Ectodermal cell (in vitro differentiated cells): Measurements from ENCODE around the gene DMRT1. TPM values are rescaled to one million over a fixed set of nuclear protein-coding genes. Genes with fewer than 3 reads are reported as not detected.

Source experiments
- H3K27ac ChIP-seq: 2 replicates; pipeline ENCODE4 v1.7.0; 2013; ENCODE audit warnings: mild to moderate bottlenecking, low read depth, low read length; ENCODE audit not compliant: insufficient read depth, poor library complexity, severe bottlenecking
- H3K27me3 ChIP-seq: 2 replicates; pipeline ENCODE4 v1.7.0; 2013; ENCODE audit warnings: mild to moderate bottlenecking, low read length; ENCODE audit not compliant: insufficient read depth, control insufficient read depth, poor library complexity, severe bottlenecking
- H3K36me3 ChIP-seq: one replicate; pipeline ENCODE4 v1.7.0; 2013; ENCODE audit warnings: low read length; ENCODE audit not compliant: control insufficient read depth, insufficient read depth
- H3K4me1 ChIP-seq: one replicate; pipeline ENCODE4 v1.7.0; 2013; ENCODE audit warnings: low read length; ENCODE audit not compliant: control insufficient read depth, insufficient read depth
- H3K4me3 ChIP-seq: 2 replicates; pipeline ENCODE4 v1.7.0; 2013; ENCODE audit warnings: low read depth, low read length, control low read depth; ENCODE audit not compliant: insufficient read depth
- H3K9me3 ChIP-seq: 2 replicates; pipeline ENCODE4 v1.7.0; 2013; ENCODE audit warnings: mild to moderate bottlenecking, low read length, moderate library complexity; ENCODE audit not compliant: control insufficient read depth
- WGBS, 2 experiments: methylation state at CpG; one replicate each; pipeline ENCODE4 v1.1.7; 2013; ENCODE audit warnings: missing lambda C conversion rate in 2 of 2; 5-methylcytosine and 5-hydroxymethylcytosine counted together
- polyA plus RNA-seq, 4 experiments: library from polyadenylated mRNA; stranded (reverse); fragments of 50-300 nt; gene quantifications; one replicate each; pipeline ENCODE4 v1.2.3, GENCODE V29; 2013

DMRT1 gene
- not detected for polyA plus RNA-seq (2013, experiment 1 of 4)
- not detected for polyA plus RNA-seq (2013, experiment 2 of 4)
- not detected for polyA plus RNA-seq (2013, experiment 3 of 4)
- polyA plus RNA-seq (2013, experiment 4 of 4) = not detected

DNA sequence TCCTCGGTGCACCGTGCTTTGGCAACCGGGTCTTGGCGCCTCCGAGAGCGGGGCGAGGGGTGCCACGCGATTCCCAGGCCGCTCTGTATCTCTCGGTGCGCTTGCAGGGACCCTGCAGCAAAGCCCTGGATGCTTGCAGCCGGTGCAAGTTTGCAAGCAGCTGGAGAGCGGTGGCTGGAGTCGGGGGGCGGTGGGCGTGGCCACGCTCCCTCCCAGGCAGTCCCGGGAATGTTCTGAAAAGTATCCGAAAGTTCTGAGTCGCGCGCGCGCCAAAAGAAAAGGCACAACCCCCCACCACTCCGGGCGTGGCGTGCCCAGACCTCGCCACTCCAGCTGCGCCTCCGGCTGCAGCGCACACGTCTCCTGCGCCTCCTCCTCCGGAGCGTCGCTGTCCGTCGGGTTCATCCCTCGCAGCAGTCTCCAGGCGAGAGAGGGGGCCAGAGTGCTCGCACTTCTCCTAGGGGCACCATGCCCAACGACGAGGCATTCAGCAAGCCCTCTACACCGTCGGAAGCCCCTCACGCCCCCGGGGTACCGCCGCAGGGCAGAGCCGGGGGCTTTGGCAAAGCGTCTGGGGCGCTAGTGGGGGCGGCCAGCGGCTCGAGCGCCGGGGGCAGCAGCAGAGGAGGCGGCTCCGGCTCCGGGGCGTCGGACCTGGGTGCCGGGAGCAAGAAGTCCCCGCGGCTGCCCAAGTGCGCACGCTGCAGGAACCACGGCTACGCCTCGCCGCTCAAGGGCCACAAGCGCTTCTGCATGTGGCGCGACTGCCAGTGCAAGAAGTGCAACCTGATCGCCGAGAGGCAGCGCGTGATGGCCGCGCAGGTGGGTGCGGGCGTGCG is at the start of gene DMRT1:
DMRT1 (plus strand) TSS at position 327 of the 839 bp plus-strand sequence; CDS start at position 469, 142 bp downstream.
- Histone ChIP-seq H3K4me3 (peak within 1 kb of the TSS; percentile 10), H3K36me3 (no peaks in the 10 kb centered on the region), H3K9me3 (no peaks in the 10 kb centered on the region), H3K27me3 (peaks cover 99% of the 10 kb centered on the region), H3K27ac (no peak within 1 kb of the TSS), H3K4me1 (peaks cover 5% of the 10 kb centered on the region)
- 2% methylated on average over 84 of the region's 84 CpGs for WGBS, 2 experiments

DNA sequence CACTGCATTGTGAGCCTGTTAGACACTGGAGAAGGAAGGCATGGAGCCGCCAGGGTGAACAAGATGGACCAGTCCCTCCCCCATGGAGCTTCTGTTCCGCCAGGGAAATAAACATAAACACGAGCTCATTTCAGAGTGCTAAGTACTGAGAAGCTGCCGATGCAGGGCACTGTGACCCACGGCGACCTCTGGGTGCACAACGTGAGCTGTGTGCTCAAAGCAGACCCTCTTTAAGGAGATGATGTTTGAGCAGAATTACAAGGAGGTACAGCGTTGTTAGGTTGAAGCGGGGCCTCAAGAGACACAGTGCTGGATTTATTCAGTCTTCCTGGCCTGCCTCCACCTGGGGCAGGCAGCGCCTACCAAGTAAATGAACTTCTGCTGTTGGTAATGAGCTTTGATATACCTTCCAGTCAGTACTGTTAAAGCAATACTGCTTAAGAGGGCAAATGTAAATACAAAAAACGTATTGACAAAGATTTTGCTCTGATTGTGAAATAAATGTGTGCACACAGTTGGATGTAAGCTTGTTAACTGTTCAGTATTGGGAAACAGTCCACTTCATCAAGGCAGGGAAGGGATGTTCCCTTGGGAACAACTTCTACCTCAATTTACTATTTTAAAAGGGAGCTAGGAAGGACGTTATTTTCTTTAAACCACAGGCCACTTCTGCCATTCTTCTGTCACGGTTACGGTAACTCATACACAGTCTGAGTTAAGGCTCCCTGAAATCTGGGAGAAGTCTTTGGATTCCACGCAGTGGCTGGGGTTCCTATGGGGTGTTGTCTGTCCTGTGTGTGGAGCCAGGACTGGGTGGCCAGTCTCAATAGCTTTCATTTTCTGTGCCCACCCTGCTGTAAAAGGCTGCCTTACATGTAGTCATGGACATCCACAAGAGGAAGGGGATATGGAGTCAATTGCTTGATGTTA is 48.9 kb upstream of the DMRT1 start:
- WGBS, 2 experiments = 89 to 90% methylated on average over 14 of the region's 15 CpGs

DNA sequence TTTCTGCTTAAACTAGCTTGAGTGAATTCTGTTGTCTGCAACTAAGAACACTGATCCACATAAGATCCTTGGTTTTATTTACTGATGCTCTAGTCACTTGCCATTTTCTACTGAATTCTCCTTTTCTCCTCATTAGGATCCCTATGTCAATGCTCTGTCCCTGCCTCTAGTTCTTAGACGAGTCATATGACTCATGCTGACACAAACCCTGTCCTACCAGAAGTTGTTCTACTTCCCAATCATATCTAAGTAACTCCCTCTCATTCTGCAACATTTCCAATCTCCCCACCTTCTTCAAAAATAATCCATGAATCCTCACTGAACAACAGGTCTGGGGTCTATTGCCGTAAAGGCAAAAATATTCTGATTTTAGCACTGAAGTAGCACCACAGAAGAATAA is 47.1 kb upstream of the DMRT1 start:
- no peak overlapping the region for H3K4me3 ChIP-seq
- H3K4me1 ChIP-seq = no peaks in the 10 kb centered on the region
- no peaks in the 10 kb centered on the region for H3K9me3 ChIP-seq
- H3K27ac ChIP-seq = no peak overlapping the region
- 89 to 97% methylated on average over 2 of the region's 2 CpGs for WGBS, 2 experiments
- no peaks in the 10 kb centered on the region for H3K36me3 ChIP-seq
- H3K27me3 ChIP-seq = no peaks in the 10 kb centered on the region

More for the DNA sequence above, 48.9 kb upstream of the DMRT1 start:
- Histone ChIP-seq H3K4me3 (no peak overlapping the region), H3K27ac (no peak overlapping the region), H3K27me3 (no peaks in the 10 kb centered on the region), H3K4me1 (no peaks in the 10 kb centered on the region), H3K9me3 (no peaks in the 10 kb centered on the region), H3K36me3 (no peaks in the 10 kb centered on the region)

DNA sequence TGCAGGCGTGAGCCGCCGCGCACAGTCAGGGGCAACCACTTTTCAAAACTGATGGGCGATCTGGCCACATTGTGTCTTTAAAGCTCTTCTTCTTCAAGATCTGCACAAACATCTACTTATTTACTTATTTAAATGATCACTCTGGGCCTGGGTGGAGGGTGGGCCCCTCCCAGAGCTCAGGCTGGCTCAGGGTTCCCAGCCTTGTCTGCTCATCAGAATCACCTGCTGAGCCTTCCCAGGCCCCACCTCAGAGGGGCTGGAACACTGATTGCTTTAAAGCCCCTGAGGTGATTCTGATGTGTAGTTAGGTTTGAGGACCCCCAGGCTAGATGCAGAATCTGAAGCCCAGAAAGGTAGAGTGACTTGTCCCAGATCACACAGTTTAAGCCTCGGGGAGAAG is 45.6 kb upstream of the DMRT1 start:
- H3K27ac ChIP-seq = no peak overlapping the region
- no peaks in the 10 kb centered on the region for H3K4me1 ChIP-seq
- H3K9me3 ChIP-seq = no peaks in the 10 kb centered on the region
- H3K27me3 ChIP-seq = no peaks in the 10 kb centered on the region
- H3K36me3 ChIP-seq = no peaks in the 10 kb centered on the region
- 96% methylated on average over 6 of the region's 6 CpGs for WGBS, 2 experiments
- no peak overlapping the region for H3K4me3 ChIP-seq

DNA sequence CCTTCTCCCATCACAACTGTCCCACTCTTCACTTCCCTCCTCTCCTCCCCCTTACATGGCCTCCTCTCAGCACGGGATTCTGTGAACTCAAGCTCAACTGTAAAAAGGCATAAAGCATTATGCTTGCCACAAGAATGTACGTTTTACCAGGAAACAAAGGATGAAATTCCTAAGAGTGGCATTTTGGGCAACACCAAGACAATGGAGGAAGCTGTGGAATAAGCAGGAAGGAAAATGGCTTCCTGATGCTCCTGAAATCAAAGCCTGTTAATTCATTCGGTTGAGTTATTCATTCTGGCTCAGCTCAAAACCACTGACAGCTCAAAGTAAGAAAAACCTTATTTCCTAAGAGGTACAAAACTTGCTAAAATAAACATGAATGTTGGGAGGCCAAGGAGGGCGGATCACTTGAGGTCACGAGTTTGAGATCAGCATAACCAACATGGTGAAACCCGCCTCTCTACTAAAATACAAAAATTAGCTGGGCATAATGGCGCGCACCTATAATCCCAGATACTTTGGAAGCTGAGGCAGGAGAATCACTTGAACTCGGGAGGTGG is 40.8 kb upstream of the DMRT1 start:
- 89 to 91% methylated on average over 9 of the region's 9 CpGs for WGBS, 2 experiments
- Histone ChIP-seq H3K9me3 (no peaks in the 10 kb centered on the region), H3K36me3 (no peaks in the 10 kb centered on the region), H3K27ac (no peak overlapping the region), H3K4me1 (no peaks in the 10 kb centered on the region), H3K4me3 (no peak overlapping the region), H3K27me3 (no peaks in the 10 kb centered on the region)

DNA sequence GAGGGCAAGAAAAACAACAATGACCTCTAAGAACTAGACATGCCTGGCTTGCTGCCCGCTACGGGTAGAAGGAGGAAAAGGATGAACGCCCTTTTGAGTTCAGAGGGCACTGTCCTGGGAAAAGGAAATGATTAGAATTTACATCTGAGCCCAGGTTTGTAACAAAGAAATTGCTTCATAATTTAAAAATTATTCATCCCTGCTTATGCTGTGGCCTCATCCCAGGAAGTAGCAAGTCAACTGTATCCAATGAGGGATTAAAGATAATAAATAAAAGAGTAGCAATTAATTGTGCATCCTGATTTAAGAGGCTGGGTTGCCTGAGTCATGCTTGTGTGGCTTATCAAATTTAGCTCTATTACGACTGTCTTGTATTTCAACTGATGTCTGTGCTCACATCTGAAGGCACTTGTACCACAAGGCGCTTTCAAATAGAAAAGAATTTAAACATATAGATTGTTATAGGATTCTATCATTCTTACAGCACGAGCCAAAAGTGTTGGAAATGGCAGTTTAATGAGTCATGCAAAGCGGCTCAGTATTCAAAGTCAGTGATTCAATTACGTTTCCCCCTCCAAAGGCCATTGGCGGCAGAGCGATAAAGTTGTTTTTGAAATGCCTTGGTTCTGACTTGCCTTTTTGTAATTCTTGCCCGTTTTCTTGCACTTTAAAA is 40.0 kb upstream of the DMRT1 start:
- WGBS, 2 experiments = 88 to 89% methylated on average over 11 of the region's 11 CpGs
- Histone ChIP-seq H3K27me3 (no peaks in the 10 kb centered on the region), H3K4me1 (no peaks in the 10 kb centered on the region), H3K27ac (no peak overlapping the region), H3K9me3 (no peaks in the 10 kb centered on the region), H3K4me3 (no peak overlapping the region), H3K36me3 (no peaks in the 10 kb centered on the region)

DNA sequence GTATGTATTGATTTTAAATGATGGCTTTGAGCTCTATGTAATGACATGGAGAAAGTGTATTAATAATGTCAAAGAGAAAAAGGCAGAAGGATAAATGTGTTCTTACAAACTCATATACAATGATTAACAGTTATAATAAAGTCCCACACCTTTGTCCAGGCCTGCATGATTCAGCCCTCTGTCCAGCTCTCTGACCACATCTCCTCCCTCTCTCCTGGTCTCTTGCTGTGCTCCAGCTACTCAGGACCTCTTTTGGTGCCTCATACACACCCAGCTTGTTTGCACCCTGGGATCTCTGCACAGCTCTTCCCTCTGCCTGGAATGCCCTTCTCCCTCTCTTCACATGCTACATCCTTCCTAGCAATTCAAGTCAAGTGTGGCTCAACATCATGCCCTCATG is 37.5 kb upstream of the DMRT1 start:
- H3K36me3 ChIP-seq = no peaks in the 10 kb centered on the region
- H3K4me1 ChIP-seq = no peaks in the 10 kb centered on the region
- H3K4me3 ChIP-seq = no peak overlapping the region
- no peaks in the 10 kb centered on the region for H3K27me3 ChIP-seq
- H3K27ac ChIP-seq = no peak overlapping the region
- H3K9me3 ChIP-seq = no peaks in the 10 kb centered on the region

DNA sequence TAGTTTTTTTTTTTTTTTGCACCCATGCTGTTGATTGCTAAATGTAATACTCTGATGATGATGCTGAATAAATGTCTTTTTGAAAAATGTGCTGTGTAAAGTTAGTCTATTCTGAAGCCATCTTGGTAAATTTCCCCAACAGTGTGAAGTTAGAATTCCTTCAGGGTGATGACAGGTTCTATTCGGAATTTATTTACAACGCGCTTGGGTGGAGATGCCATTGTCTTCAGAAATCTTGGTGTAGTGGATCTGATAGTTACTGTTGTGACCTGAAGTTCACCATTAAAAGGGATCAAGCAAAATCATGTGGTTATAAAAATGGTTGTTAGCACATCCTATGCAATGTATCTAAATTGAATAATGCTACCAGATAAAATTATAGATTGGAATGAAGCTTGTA is 36.3 kb upstream of the DMRT1 start:
- Histone ChIP-seq H3K27me3 (no peaks in the 10 kb centered on the region), H3K4me3 (no peak overlapping the region), H3K9me3 (no peaks in the 10 kb centered on the region), H3K27ac (no peak overlapping the region), H3K4me1 (no peaks in the 10 kb centered on the region), H3K36me3 (no peaks in the 10 kb centered on the region)
- 91 to 93% methylated on average over 3 of the region's 3 CpGs for WGBS, 2 experiments

DNA sequence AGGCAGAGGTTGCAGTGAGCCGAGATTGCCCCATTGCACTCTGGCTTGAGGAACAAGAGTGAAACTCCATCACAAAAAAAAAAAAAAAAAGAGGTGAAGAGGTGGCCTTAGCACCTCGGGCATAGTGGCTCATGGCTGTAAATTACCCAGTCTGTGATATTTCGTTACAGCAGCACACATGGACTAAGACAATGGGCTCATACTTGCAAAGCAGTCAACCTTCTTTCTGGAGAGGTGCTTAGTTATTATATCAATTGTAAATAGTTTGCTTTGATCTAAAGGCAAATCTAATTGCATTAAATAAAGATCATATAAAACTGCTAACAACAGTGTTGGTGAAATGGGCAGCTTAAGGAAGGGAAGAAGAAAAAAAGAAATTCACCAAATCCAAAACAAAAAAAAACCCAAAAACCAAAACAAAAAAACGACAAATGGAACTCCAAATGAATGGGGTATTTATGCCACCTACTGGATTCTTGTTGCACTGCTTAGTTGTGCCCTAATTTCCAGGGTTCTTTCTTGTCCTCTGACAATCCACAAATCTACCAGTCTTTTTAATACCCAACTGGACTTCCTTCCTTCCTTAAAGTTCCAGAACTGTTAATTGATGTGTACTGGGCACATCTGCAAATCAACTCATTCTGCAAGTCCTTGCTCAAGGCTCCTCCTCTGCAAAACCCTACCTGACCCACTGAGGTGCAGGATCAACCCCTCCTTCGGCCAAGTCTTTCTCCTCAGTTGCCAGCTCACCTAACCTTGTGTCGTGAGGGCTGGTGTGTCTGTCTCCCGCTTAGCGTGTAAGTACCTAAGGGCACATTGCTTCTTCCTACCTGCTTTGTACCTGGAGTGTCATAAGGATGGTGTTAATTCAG is 35.0 kb upstream of the DMRT1 start:
- Histone ChIP-seq H3K27ac (no peak overlapping the region), H3K4me3 (no peak overlapping the region), H3K27me3 (no peaks in the 10 kb centered on the region), H3K9me3 (no peaks in the 10 kb centered on the region), H3K4me1 (no peaks in the 10 kb centered on the region), H3K36me3 (no peaks in the 10 kb centered on the region)
- 76 to 79% methylated on average over 7 to 8 of the region's 8 CpGs for WGBS, 2 experiments
